ENCODE data around the gene MRPS27.
"Not testable (repeated sequence)": the region's sequence is repeated elsewhere in the genome, so short reads cannot be mapped to it uniquely, and the experiment has no call there.

Gene MRPS27

DNA sequence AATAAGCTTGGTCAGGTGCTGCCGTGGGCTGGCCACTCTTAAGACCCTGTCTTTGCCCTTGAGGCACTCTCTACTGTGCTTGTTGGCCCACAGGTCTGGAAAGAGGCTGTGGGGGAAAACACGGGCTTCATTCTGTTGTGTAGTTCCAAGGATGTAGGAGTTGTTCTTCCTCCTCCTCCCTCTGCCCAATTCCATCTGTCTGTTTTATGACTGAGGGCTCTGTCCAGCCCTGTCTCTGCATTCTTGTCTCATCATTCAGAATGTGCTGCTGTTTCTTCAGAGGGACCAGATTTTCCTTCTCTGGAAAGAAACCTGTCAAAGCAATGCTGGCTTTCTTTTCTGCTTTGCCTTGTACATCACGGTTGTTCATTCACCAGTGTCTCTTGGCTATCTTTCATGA, 128.6 kb downstream of the MRPS27 start:
- no peak for DNase-seq

DNA sequence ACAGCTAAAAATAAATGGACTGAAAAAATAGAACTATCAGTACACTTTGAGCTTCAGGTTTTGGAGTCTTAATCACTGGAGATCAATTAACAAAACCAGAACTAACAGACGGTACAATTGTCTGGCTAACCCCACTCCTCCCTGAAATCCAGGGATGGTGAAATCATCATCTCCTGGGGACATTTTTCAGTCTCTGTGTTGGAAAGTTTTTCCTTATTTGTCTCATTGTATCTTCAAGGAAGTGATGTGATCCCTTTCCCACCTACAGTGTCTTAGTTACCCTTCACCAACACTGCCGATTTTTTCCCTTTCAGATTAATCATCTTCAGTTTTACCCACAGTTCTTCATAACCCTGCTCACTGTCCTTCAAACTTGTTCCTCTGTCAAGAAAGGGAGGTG, 130.9 kb downstream of the MRPS27 start:
- DNase-seq, result no peak

DNA sequence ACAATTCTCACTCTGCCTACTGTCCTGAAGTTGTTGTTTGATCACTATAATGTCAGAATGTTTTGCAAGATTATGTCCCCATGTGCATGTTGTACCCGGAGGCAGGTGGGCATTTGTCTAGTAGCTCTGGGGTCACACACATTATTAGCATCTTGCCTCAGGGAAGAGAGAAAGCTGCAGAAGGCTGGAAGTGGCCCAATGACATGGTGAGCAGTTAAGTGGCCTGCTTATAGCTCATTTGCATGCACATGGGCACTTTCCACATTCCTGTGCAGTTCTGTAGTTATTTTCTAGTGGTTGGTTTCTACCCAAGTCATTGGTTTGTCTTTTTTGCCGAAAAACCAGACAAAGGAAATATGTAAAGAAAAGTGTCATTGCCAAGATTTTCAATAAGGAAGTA, 131.9 kb downstream of the MRPS27 start:
- no peak for DNase-seq

DNA sequence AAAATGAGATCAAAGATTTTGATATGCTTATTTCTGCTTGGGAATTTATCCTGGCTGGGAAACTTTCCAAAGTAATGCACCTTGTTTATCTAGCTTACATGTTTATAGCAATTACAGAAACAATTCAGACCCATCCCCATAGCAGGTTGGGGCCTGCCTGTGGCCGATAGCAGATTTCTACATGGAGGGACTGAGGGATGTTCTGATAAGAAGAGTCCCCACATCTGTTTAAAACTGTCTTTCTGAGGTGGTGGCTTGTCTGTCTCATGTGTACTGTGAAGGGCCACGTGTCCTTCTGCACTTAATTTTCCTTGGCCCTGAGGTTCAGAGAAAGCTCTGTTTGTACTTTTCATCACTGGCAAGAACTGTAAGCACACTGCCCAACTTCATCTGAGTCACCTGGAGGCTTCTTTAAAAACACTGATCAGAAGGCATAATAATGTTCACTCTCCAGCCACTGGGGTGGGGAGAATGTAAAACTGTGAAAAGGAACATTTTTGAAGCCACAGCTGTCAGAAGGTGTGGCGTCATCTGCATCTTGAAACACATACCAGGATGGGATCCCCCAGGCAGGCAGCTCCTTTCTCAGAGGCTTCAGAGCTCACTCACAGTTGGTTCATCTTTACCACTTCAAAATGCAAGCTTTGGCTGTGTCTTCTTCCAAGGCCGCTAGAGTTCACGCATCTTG, 132.5 kb downstream of the MRPS27 start:
- DNase-seq, result no peak

DNA sequence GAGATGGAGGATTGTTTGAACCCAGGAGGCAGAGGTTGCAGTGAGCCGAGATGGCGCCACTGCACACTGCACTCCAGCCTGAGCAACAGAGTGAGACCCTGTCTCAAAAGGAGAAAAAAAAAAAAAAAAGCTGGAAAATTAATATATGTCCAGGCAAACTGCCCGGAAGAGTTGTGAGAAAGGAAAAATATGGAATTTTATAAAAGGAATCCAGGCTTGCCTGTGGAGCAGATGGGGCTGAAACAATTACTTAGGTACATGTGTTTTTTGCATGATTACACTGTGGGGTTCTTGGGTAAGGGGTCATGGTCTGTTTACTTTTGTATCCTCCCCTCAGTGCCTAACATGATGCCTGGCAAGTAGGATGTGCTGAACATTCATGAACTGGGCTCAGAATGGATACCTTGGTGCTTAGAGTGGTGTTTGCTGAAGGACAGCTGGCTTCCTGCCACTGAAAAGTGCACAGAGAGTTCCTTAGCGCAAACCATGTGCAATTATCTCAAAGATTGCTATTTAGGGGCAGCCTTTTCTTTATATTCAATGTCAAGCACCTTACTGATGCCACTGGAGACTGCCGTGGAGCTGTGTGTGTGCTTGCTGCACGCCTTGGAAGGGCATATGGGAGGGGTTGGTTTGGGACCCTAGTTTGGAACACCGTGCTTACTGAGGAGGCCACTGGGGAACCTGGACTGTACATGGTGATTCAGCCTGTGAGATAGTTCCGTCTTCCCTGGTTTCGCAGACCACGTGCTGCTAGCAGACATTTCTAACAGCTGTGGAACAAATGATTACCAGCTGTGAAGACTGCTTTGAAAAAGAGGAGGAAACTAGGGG, 134.3 kb downstream of the MRPS27 start:
- no peak for DNase-seq

DNA sequence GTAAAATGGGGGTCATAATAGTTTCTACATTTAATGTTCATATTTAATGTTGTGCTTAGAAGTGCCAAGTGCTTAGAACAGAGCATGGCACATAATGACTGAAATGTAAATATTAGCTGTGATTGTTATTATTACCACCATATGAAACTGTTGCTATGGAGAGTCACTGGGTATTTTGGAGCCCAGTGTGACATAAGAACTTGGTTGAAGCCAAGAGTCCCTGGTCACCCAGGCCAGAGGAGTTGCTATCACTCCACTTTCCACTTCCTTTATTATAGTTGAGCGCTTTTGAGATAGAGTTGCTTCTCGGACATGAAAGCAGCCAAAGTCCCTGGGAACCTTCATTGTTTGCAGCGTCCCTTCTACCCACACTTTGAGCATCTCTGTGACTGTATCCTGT, 135.6 kb downstream of the MRPS27 start:
- DNase-seq, result no peak

DNA sequence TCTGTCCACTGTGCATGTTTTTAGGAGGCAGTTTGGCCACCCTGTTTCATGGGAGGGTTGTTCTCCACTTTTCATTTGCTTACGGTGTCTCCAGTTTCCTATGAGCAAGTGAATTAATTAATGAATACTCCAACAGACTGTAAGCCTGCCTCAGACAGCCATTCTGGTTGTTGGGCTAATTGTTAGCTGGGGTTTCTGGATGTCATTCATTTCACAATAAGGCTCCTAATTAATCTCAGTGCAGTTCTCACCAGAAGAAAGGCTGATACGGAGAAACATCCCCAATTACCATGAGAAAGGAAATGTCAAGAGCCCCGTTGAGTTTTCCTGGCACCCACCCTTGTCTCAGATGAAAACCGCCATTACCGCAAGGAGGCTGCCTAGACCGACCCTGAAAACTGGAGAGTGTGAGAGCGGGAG, 136.9 kb downstream of the MRPS27 start:
- DNase-seq, result no peak

DNA sequence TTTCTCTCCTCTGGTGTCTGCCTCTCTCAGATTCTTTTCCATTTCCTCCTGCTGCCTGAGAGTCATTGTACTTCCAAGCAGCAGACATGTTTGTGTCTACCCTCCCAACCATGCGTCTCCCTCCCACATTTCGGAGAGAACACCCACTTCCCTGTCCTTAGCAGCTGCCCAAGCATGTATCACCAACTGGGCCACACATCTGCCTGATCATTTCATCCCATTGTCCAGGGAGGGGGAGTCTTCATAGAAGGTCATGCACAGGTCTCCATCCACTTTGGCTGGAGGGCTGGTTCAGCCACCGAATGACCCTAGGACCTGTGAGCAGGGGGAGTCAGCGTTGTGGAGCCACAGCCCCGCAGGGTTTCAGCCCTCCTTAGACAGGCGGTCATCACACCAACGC, 137.4 kb downstream of the MRPS27 start:
- no peak for DNase-seq

DNA sequence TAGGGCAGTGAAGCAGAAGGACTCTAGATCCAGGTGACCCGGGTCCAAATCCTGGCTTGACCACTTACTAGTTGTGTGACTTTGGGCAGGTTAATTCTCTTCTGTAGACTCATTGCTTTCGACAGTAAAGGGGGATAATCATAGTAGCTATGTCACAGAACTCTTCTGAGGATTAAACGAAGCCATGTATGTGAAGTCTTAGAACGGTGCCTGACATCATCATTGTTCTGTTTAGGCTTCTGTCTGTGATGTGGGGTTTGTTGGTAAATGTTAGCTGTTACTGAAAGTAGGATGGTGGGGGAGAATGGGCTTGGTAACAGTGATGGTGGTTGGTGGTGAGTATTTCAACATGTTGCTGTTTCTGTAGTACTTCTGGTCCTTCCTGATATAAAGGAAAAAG, 139.1 kb downstream of the MRPS27 start:
- DNase-seq, result no peak

DNA sequence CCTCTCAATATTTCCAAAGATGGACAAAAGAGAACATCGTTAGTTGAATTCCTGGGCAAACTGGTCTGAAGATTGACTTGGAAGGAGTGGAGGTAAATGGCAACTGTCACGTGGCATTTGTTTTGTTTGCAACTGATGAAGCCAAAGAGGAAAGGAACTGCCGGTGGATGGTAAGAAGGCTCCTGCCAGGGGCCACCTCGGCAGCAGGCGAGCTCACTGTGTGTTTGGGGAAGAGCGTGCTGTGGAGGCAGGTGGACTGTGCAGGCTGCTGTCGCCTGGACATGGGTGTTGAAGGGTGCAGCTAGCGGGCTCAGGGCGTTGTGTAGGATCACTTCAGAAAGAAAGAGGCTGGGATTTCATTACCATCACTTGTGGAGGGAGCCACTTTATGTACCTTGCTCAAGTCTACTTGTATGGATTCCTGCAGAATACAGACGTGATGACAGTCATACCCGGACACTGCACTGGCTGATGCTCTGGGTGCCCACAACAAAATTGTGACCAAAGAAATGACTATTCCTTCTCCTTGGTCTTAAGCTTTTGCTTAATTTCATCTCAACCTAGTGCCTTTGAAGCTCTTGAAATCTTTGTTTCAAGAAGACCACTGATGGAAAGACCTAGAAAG, 140.1 kb downstream of the MRPS27 start:
- no peak for DNase-seq

DNA sequence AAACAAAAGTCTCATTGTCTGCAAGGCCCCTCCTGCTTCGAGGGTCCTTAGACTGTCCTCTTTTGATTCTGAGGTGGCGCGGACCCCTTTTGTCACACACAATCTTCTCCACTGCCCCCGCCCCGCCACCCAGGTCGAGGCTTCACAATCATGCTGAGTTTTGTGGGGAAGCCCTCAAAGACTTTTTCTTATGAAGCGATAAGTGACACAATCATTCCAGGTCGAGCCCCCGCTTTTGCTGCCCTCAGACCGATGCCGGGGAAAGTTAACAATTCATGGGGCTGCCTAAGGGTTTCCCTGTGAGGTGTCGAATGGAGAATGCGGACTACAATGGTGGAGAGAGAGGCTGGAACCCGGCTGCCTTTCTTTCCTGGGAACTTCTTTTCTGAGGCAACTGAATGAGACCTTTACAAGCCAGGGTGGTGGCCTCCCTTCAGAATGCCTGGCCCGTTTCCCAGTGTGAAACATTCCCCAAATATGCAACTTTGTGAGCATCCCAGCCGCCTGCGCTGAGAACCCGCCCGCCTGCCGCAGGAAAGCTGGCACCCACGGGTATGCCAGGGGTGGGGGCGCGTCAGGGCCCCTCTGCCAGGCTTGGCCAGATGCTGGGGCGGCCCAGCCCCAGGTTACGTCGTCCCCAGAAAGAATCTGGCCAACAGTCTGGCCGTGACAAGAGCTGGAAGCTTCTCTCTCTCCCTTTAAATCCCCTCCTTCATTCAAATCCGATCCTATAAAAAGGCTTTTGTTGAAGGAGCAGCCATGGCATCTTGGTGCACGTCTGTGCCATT, 140.8 kb downstream of the MRPS27 start:
- no peak for DNase-seq

DNA sequence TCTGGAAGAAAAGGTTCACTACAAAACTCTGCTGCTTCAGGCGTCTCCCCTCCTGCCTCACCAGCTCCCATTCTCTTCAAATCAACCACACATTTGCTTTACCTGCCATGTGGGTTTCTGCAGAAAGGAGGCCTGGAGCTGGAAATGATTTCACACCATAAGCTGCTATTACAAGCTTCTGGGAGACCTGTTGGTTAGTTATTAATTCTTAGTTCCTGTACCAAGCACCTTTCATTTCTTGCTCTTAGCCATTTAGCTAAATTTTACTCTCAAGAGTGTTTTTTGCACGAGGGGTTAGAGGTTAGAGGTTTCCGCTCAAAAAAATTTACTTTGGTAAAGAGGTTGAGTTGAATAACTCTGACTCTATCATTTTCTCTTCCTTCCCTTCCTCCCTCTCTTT, 142.5 kb downstream of the MRPS27 start:
- no peak for DNase-seq

DNA sequence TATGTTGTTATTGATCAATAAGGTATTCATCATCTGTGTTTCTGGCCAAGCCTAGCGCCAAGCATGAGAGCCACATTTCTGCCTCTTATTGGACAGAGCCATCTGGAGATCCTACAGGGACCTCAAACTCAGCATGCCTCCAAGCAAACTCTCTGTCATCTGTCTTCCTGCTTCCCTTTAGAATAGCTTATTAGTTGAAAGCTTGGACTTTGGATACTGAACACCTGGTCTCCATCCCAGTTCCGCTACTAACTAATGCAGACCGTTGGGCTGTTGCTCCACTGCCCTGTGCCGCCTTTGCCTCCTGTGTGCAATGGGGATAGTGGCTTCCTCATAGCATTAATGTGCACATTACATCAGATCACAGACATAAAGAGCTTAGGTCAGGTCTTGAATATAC, 147.3 kb downstream of the MRPS27 start:
- no peak for DNase-seq

DNA sequence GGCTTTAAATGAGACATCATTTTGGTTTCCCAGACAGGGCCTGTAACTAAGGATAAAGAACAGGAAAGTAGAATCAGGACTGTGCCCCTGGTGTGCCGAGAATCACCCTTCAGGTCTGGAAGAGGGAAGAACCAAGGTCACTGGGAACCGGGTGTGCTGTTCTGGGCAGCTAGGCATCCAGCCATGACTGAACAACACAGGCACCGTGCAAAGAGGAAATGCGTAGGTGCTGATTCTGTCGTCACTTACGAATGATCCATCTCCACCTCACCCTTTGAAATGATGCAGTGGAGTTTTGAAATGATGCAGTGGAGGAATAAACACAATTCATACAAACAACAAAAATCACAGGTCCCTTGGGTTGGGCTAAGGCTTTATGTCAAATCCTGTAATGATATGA, 148.4 kb downstream of the MRPS27 start:
- no peak for DNase-seq

DNA sequence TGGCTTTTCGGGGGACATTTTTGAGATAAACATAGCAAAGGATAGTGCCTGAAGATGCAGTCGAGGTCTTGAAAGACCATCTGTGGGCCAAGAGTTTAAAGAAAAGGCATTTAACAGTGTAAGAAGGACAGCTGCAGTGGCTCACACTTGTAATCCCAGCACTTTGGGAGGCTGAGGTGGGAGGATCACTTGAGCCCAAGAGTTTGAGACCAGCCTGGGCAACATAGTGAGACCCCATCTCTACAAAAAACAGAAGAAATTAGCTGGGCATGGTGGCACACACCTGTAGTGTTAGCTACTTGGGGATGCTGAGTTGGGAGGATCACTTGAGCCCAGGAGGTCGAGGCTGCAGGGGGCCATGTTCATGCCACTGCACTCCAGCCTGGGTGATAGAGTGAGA, 148.9 kb downstream of the MRPS27 start:
- DNase-seq, result not testable (repeated sequence)

DNA sequence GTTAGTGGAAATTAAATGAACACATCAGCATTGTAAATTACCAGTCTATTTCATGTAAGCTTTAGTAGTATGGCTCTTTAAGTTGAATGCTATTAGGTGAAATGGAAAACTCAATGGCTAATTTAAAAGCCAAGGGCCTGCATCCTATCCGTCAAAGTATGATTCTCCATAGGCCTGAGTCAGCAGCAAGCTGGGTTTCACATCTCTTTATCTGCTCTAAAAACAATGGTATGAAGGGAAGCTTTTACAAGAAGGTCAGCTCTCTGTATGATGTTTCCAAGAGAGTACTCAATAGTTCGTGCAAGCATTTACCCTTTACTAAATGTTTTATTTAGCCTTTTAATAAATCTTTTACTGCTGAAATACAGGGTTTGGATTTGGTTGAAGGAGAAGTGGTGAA, 149.9 kb downstream of the MRPS27 start:
- DNase-seq, result no peak
